ENCODE data around the gene GRIA3. TPM values are rescaled to one million over a fixed set of nuclear protein-coding genes. Genes with fewer than 3 reads are reported as not detected.

Gene GRIA3
- total and polyA plus RNA-seq, 9 donors, result 1.2 to 11.2 (median 4.2) TPM

- H3K4me3 ChIP-seq, result no peak overlapping the region
- no peaks in the 10 kb centered on the region for H3K36me3 ChIP-seq
- no peaks in the 10 kb centered on the region for H3K27me3 ChIP-seq
- H3K4me1 ChIP-seq (ENCODE audit: insufficient read depth), result no peaks in the 10 kb centered on the region
- H3K27ac ChIP-seq, result no peak overlapping the region
- H3K9me3 ChIP-seq, result no peaks in the 10 kb centered on the region
- TF ChIP-seq EP300 (IDR thresholded peaks at IDR 0.05) (no peak), CTCF (IDR thresholded peaks at IDR 0.05) (no peak), POLR2A (IDR thresholded peaks at IDR 0.05) (no peak)
- intact Hi-C loops (cut with DNase I), result no loop called here
- no peak for DNase-seq
These were observed 147.3 kb downstream of the GRIA3 start for GRCh38 chrX:123331349-123331748.

- H3K4me1 ChIP-seq (ENCODE audit: insufficient read depth), result no peaks in the 10 kb centered on the region
- no peaks in the 10 kb centered on the region for H3K27me3 ChIP-seq
- TF ChIP-seq EP300 (IDR thresholded peaks at IDR 0.05) (no peak), POLR2A (IDR thresholded peaks at IDR 0.05) (no peak), CTCF (IDR thresholded peaks at IDR 0.05) (no peak)
- no peak overlapping the region for H3K4me3 ChIP-seq
- intact Hi-C loops (cut with DNase I), result no loop called here
- H3K27ac ChIP-seq, result no peak overlapping the region
- no peaks in the 10 kb centered on the region for H3K36me3 ChIP-seq
- no peaks in the 10 kb centered on the region for H3K9me3 ChIP-seq
- no peak for DNase-seq
- 39 to 66% (median 61%) methylated on average over 1 of the region's 1 CpG for WGBS, 3 donors
These were observed 147.8 kb downstream of the GRIA3 start for GRCh38 chrX:123331859-123332258.

GRCh38 chrX:123336666-123337065 lies 152.6 kb downstream of the GRIA3 start:
- intact Hi-C loops (cut with DNase I), result no loop called here
- no peak overlapping the region for H3K4me3 ChIP-seq
- TF ChIP-seq CTCF (IDR thresholded peaks at IDR 0.05) (no peak), POLR2A (IDR thresholded peaks at IDR 0.05) (no peak), EP300 (IDR thresholded peaks at IDR 0.05) (no peak)

GRCh38 chrX:123337886-123338639 lies 154.0 kb downstream of the GRIA3 start:
- intact Hi-C loops (cut with DNase I), result no loop called here
- Histone ChIP-seq H3K27ac (no peak overlapping the region), H3K4me3 (no peak overlapping the region), H3K9me3 (no peaks in the 10 kb centered on the region), H3K36me3 (no peaks in the 10 kb centered on the region), H3K27me3 (no peaks in the 10 kb centered on the region), H3K4me1 (ENCODE audit: insufficient read depth) (no peaks in the 10 kb centered on the region)
- TF ChIP-seq EP300 (IDR thresholded peaks at IDR 0.05) (no peak), CTCF (IDR thresholded peaks at IDR 0.05) (no peak), POLR2A (IDR thresholded peaks at IDR 0.05) (no peak)
- no peak for DNase-seq
- WGBS, 3 donors, result 55 to 58% (median 56%) methylated on average over 7 of the region's 7 CpGs

More at GRCh38 chrX:123336666-123337065, 152.6 kb downstream of the GRIA3 start:
- H3K4me1 ChIP-seq (ENCODE audit: insufficient read depth), result no peaks in the 10 kb centered on the region
- H3K27ac ChIP-seq, result no peak overlapping the region
- no peaks in the 10 kb centered on the region for H3K9me3 ChIP-seq
- H3K36me3 ChIP-seq, result no peaks in the 10 kb centered on the region
- no peak for DNase-seq
- 57 to 63% (median 58%) methylated on average over 1 of the region's 1 CpG for WGBS, 3 donors
- H3K27me3 ChIP-seq, result no peaks in the 10 kb centered on the region
